ENCODE results near the gene CDH13. TPM values are rescaled to one million over a fixed set of nuclear protein-coding genes. Genes with fewer than 3 reads are reported as not detected.

The CDH13 gene
- total and polyA plus RNA-seq, 2 donors (not counting 3 experiments of a cell fraction or from before 2014, with no cell fraction given) = 96.6 to 124 TPM

DNA sequence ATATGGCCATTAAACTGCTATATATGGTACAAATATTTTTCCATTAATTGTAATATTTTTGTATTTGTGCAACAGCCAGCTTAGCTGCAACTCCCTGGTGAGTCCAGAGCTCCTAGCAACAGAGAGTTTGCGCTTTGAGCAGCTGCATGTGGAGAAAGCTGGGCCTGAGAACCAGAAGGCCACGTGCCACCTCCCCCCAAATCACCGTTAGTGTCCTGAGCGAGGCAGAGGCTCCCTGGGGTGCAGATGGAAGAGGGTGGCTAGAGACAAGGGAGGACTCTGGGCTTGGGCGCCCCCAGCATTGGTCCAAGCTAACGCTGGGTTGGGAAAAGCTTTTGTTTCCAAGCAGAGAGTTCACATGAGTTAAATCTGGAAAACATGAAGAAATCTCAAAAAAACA, 1222.7 kb downstream of the CDH13 start:
- dilution Hi-C loops (cut with MboI; ENCODE audit: extremely low pct_ligation_motif_present, low sequenced_read_pairs) = no loop called here
- no peak for FAIRE-seq
- H3K9me3 ChIP-seq (replicated peaks; ENCODE audit: control insufficient read depth, insufficient read depth, low read length) = no peaks in the 10 kb centered on the region

More for the DNA sequence above, 1222.7 kb downstream of the CDH13 start:
- TF ChIP-seq, protein P1, sequence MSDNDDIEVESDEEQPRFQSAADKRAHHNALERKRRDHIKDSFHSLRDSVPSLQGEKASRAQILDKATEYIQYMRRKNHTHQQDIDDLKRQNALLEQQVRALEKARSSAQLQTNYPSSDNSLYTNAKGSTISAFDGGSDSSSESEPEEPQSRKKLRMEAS (IDR thresholded peaks at IDR 0.05; ENCODE audit: insufficient read depth, insufficient read length) = no peak
- TF ChIP-seq POLR2AphosphoS5 (IDR thresholded peaks at IDR 0.05; ENCODE audit: insufficient read depth, low read depth, low read length) = no peak
- TF ChIP-seq JUN (IDR thresholded peaks at IDR 0.05; ENCODE audit: borderline replicate concordance, insufficient read depth, insufficient read length, low read depth) = no peak
- TF ChIP-seq, protein P2, sequence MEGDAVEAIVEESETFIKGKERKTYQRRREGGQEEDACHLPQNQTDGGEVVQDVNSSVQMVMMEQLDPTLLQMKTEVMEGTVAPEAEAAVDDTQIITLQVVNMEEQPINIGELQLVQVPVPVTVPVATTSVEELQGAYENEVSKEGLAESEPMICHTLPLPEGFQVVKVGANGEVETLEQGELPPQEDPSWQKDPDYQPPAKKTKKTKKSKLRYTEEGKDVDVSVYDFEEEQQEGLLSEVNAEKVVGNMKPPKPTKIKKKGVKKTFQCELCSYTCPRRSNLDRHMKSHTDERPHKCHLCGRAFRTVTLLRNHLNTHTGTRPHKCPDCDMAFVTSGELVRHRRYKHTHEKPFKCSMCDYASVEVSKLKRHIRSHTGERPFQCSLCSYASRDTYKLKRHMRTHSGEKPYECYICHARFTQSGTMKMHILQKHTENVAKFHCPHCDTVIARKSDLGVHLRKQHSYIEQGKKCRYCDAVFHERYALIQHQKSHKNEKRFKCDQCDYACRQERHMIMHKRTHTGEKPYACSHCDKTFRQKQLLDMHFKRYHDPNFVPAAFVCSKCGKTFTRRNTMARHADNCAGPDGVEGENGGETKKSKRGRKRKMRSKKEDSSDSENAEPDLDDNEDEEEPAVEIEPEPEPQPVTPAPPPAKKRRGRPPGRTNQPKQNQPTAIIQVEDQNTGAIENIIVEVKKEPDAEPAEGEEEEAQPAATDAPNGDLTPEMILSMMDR (IDR thresholded peaks at IDR 0.05; ENCODE audit: extremely low read depth in 1 of 2, insufficient read depth in 1 of 2, low read depth in 1 of 2, low read length in 2 of 2) = no peak
- TF ChIP-seq FOS (IDR thresholded peaks at IDR 0.05; ENCODE audit: borderline replicate concordance, insufficient read depth, low read length) = no peak
- no peak for TF ChIP-seq EZH2 (IDR thresholded peaks at IDR 0.05; ENCODE audit: borderline replicate concordance, low read depth, low read length, severe bottlenecking)
- TF ChIP-seq POLR2A (IDR thresholded peaks at IDR 0.05; ENCODE audit: low read depth, low read length) = no peak
- no peak for TF ChIP-seq MYC (IDR thresholded peaks at IDR 0.05; ENCODE audit: low read depth, low read length)
- TF ChIP-seq GATA2 (IDR thresholded peaks at IDR 0.05; ENCODE audit: insufficient read depth, insufficient read length, low read depth, low read length) = no peak
- Histone ChIP-seq H3K4me1 (ENCODE audit: control insufficient read depth, extremely low read depth, insufficient read depth, low read length) (peaks cover 6% of the 10 kb centered on the region), H3K27ac (ENCODE audit: insufficient read depth, low read depth, low read length) (no peak overlapping the region), H3K27me3 (ENCODE audit: control insufficient read depth in 2 of 2, insufficient read depth in 2 of 2, low read length in 2 of 2) (peaks cover 1 to 3% of the 10 kb centered on the region in 2 experiments), H3K9me1 (replicated peaks; ENCODE audit: control insufficient read depth, extremely low read depth, insufficient read depth, low read length) (no peaks in the 10 kb centered on the region), H4K20me1 (replicated peaks; ENCODE audit: control insufficient read depth, extremely low read depth, insufficient read depth, low read length) (no peaks in the 10 kb centered on the region), H3K79me2 (ENCODE audit: control insufficient read depth, insufficient read depth, low read length) (no peaks in the 10 kb centered on the region), H3K4me2 (ENCODE audit: insufficient read depth, low read length) (no peak overlapping the region), H3K36me3 (ENCODE audit: control insufficient read depth in 2 of 2, extremely low read depth in 1 of 2, insufficient read depth in 2 of 2, low read length in 2 of 2) (no peaks in the 10 kb centered on the region), H3K4me3 (replicated peaks in 1 of 3; ENCODE audit: insufficient read depth in 1 of 3, low read depth in 1 of 3, low read length in 3 of 3) (no peak overlapping the region), H2AFZ (ENCODE audit: low read depth, low read length) (no peak overlapping the region), H3K9ac (replicated peaks; ENCODE audit: extremely low read depth, insufficient read depth, low read length) (no peak overlapping the region)
- DNase-seq (ENCODE audit: low read depth, low spot score) = no peak
- CTCF ChIA-PET = interaction anchor here (1.0 to 1.3 kb wide), 2 partner anchors 13 to 22 kb away, joined by 3 to 5 read pairs; no protein-coding TSS in a partner anchor
- no TSS peak for BruUV-seq (replicated peaks)
- intact Hi-C loops (cut with micrococcal nuclease) = no loop called here
- POLR2A ChIA-PET = no interaction called here

MicroRNAs within 50 kb of the gene (microRNA counts, 767-probe panel; counts per million panel counts)
- microRNA hsa-miR-3182 = 723 counts per million, percentile 96 among the panel's probes with 10 or more counts

Small RNAs within 50 kb of the gene (microRNA-seq; reads per million reads assigned to microRNA genes)
- gene MIR3182 (ENCODE audit: borderline number of aligned reads, borderline replicate concordance) (not detected), gene MIR8058 (ENCODE audit: borderline number of aligned reads, borderline replicate concordance) (not detected)

Small RNAs within 50 kb of the gene (small RNA-seq; reads per million reads assigned to genes)
- gene AC099506.2 (ENCODE audit: insufficient read depth, insufficient read length, low read depth, low replicate concordance) = 1.5 reads per million
- gene MIR3182 (ENCODE audit: insufficient read depth, insufficient read length, low read depth, low replicate concordance) = not detected
- gene MIR8058 (ENCODE audit: insufficient read depth, insufficient read length, low read depth, low replicate concordance) = not detected

Measured in endothelial cell of umbilical vein (primary cell).